CD4-positive, CD25-positive, alpha-beta regulatory T cell (primary cell): Measurements from ENCODE around the gene VWDE. TPM values are rescaled to one million over a fixed set of nuclear protein-coding genes. Genes with fewer than 3 reads are reported as not detected.

Experiments used
- ATAC-seq, 2 donors: fragments of 150-1000 bp; cut with Tn5 transposase; one replicate each; pipeline ENCODE4 v1.10.0; 2021; ENCODE audit warnings: low read depth in 2 of 2, moderate number of reproducible peaks in 2 of 2, moderate library complexity in 1 of 2
- DNase-seq, 3 donors: peaks; one replicate each; pipeline versions ENCODE4 v3.0.0 to v3.0.0-alpha.2; 2012 to 2022; ENCODE audit warnings: mixed read lengths in 1 of 3
- H3K27ac ChIP-seq: one replicate; pipeline ENCODE4 v1.7.0; 2013; ENCODE audit warnings: mild to moderate bottlenecking, low read length; ENCODE audit not compliant: insufficient read depth, poor library complexity, severe bottlenecking
- H3K27me3 ChIP-seq: one replicate; pipeline ENCODE4 v1.7.0; 2013; ENCODE audit warnings: low read length; ENCODE audit not compliant: control insufficient read depth, insufficient read depth
- H3K36me3 ChIP-seq: one replicate; pipeline ENCODE4 v1.7.0; 2013; ENCODE audit warnings: mild to moderate bottlenecking, low read length, moderate library complexity; ENCODE audit not compliant: control insufficient read depth, insufficient read depth
- H3K4me1 ChIP-seq: 2 replicates; pipeline ENCODE4 v1.7.0; 2013; ENCODE audit warnings: mild to moderate bottlenecking, low read length; ENCODE audit not compliant: insufficient read depth, control insufficient read depth, poor library complexity, severe bottlenecking
- H3K4me3 ChIP-seq: one replicate; pipeline ENCODE4 v1.7.0; 2013; ENCODE audit warnings: low read depth, mild to moderate bottlenecking, low read length, moderate library complexity
- H3K9me3 ChIP-seq, 2 experiments: 1 replicate in 1 of 2; 2 replicates in 1 of 2; pipeline ENCODE4 v1.7.0; 2013; ENCODE audit warnings: low read length in 2 of 2, mild to moderate bottlenecking in 1 of 2, moderate library complexity in 1 of 2; ENCODE audit not compliant: control insufficient read depth in 2 of 2
- H3K27ac Mint-ChIP-seq, 3 donors: one replicate each; pipeline ENCODE4 v1.8.0; 2020 to 2022; ENCODE audit warnings: mild to moderate bottlenecking in 3 of 3, mixed read lengths in 3 of 3, moderate library complexity in 2 of 3
- H3K27me3 Mint-ChIP-seq: one replicate; pipeline ENCODE4 v1.8.0; 2022; ENCODE audit warnings: mild to moderate bottlenecking, mixed read lengths
- H3K36me3 Mint-ChIP-seq: one replicate; pipeline ENCODE4 v1.8.0; 2020; ENCODE audit warnings: mixed read lengths
- H3K4me1 Mint-ChIP-seq, 4 donors: one replicate each; pipeline ENCODE4 v1.8.0; 2020 to 2022; ENCODE audit warnings: mixed read lengths in 4 of 4, mild to moderate bottlenecking in 1 of 4
- H3K4me3 Mint-ChIP-seq, 4 donors: one replicate each; pipeline ENCODE4 v1.8.0; 2020 to 2022; ENCODE audit warnings: mild to moderate bottlenecking in 4 of 4, mixed read lengths in 4 of 4, moderate library complexity in 3 of 4
- H3K9me3 Mint-ChIP-seq, 7 donors: one replicate each; pipeline ENCODE4 v1.8.0; 2020 to 2022; ENCODE audit warnings: mixed read lengths in 7 of 7, mild to moderate bottlenecking in 3 of 7, moderate library complexity in 2 of 7
- polyA plus RNA-seq, 4 donors: library from polyadenylated mRNA; unstranded; fragments of 300-500 nt; fragmentation: Illumina TruSeq; gene quantifications; one replicate each; pipeline ENCODE4 v1.2.3, GENCODE V29; 2021
- total RNA-seq: library from RNA; stranded (reverse); gene quantifications from one replicate; pipeline ENCODE4 v1.2.3, GENCODE V29; 2022

Gene VWDE
- total and polyA plus RNA-seq, 5 donors from 2014 or later: 0.12 to 0.86 (median 0.37) TPM; not detected in 2

DNA sequence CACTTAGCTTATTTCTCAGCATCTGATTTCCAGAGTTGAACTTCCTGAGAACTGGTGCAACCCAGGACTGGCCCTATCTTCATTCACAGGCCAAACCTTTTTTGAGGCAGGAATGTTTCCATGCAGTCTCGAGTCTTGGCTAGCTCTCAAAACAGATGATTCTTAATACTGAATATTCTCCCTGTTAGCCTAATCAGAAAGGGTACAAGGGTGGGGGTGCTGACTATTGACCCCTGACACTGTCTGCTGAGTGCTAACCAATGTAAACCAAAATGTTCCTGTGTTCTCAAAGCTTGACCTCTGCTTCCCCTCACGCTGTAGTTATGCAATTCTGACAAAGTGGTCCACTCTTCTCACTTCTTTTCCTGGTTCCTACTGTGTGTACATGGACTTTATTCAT, 25.3 kb downstream of the VWDE start:
- Histone ChIP-seq H3K4me1 (no peaks in the 10 kb centered on the region), H3K4me3 (no peak overlapping the region), H3K27me3 (no peaks in the 10 kb centered on the region), H3K36me3 (no peaks in the 10 kb centered on the region), H3K9me3 (no peaks in the 10 kb centered on the region), H3K27ac (no peak overlapping the region)
- ATAC-seq (no peak), DNase-seq (no peak)
- Mint-ChIP-seq H3K4me1 (no peaks in the 10 kb centered on the region), H3K27ac (no peak overlapping the region), H3K4me3 (no peak overlapping the region), H3K36me3 (no peaks in the 10 kb centered on the region), H3K27me3 (no peaks in the 10 kb centered on the region), H3K9me3 (peaks cover 0 to 1% (median 0%) of the 10 kb centered on the region in 7 donors)

GRCh38 chr7:12377406-12377805, 26.3 kb downstream of the VWDE start:
- no peaks in the 10 kb centered on the region for H3K27me3 Mint-ChIP-seq
- H3K9me3 Mint-ChIP-seq: peaks cover 0 to 1% (median 0%) of the 10 kb centered on the region in 7 donors
- DNase-seq: no peak
- H3K4me1 ChIP-seq: no peaks in the 10 kb centered on the region
- H3K36me3 Mint-ChIP-seq: no peaks in the 10 kb centered on the region
- H3K27ac ChIP-seq: no peak overlapping the region
- H3K36me3 ChIP-seq: no peaks in the 10 kb centered on the region
- no peaks in the 10 kb centered on the region for H3K4me1 Mint-ChIP-seq
- H3K27me3 ChIP-seq: no peaks in the 10 kb centered on the region
- H3K9me3 ChIP-seq: no peaks in the 10 kb centered on the region
- ATAC-seq: no peak
- H3K4me3 Mint-ChIP-seq: no peak overlapping the region
- H3K27ac Mint-ChIP-seq: no peak overlapping the region
- H3K4me3 ChIP-seq: no peak overlapping the region

DNA sequence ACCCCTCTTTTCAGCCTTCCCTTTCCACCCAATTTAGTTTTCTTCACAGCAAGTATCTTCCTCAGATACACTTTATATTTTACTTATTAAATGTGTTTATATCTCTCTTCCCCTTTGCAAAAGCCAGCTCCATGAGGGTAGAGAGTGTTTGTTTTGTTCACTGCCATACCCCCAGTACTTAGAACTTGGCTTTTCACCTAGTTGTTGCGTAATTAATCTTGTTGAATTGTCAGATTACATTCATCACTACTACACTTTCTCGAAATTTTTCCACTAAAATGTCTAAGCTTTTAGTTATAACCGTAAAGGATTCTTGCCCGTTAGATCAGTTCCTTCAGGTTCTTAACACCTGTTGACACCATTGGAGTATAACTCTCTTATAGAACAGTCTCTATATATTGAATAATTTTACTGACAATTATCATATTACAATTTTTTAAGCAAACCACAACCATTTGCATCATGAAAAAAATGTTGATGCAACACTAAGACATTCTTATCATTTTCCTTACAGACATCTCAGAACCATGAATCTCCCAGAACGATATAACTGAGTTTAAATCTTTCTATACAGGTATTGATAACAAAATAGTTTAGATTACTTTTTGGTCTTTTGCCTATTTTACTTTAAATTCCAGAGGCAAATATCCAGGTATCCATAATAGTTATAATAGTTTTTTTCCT, 29.9 kb downstream of the VWDE start:
- H3K9me3 Mint-ChIP-seq: peaks cover 0 to 1% (median 0%) of the 10 kb centered on the region in 7 donors
- Histone ChIP-seq H3K4me3 (no peak overlapping the region), H3K9me3 (no peaks in the 10 kb centered on the region), H3K27ac (no peak overlapping the region), H3K4me1 (no peaks in the 10 kb centered on the region), H3K27me3 (no peaks in the 10 kb centered on the region), H3K36me3 (no peaks in the 10 kb centered on the region)
- no peak overlapping the region for H3K4me3 Mint-ChIP-seq
- ATAC-seq (no peak), DNase-seq (no peak)
- peaks cover under 1% of the 10 kb centered on the region for H3K27me3 Mint-ChIP-seq
- H3K27ac Mint-ChIP-seq: no peak overlapping the region
- H3K4me1 Mint-ChIP-seq: no peaks in the 10 kb centered on the region
- H3K36me3 Mint-ChIP-seq: no peaks in the 10 kb centered on the region

DNA sequence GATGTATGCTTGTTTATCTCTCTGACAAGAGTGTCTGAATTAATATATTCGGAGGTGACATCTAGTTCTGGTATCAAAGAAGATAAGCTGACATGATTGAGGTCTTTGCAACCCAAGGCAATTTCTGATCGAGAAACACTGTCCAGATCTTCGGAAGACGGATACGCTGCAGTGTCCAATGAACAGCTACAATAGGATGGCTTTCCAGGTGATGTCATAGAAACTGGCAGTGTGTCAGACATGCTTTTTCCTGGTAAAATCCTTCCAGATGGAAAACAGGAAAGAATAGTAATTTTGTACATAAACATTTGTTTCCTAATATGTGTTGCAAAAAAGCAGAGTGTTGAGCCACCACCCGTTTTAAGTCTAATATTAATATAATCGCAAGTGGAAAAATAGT, 33.4 kb downstream of the VWDE start:
- H3K4me3 ChIP-seq: no peak overlapping the region
- H3K4me1 Mint-ChIP-seq: no peaks in the 10 kb centered on the region
- no peaks in the 10 kb centered on the region for H3K36me3 ChIP-seq
- H3K36me3 Mint-ChIP-seq: no peaks in the 10 kb centered on the region
- DNase-seq: no peak
- no peak overlapping the region for H3K27ac ChIP-seq
- ATAC-seq: no peak
- H3K27me3 ChIP-seq: no peaks in the 10 kb centered on the region
- H3K4me3 Mint-ChIP-seq: no peak overlapping the region
- H3K27ac Mint-ChIP-seq: no peak overlapping the region
- H3K9me3 ChIP-seq: no peaks in the 10 kb centered on the region
- H3K9me3 Mint-ChIP-seq: peaks cover 0 to 3% (median 0%) of the 10 kb centered on the region in 7 donors
- peaks cover 4% of the 10 kb centered on the region for H3K27me3 Mint-ChIP-seq
- no peaks in the 10 kb centered on the region for H3K4me1 ChIP-seq

GRCh38 chr7:12369756-12370155, 33.9 kb downstream of the VWDE start:
- ATAC-seq: no peak
- no peaks in the 10 kb centered on the region for H3K4me1 Mint-ChIP-seq
- H3K4me3 Mint-ChIP-seq: no peak overlapping the region
- no peak for DNase-seq
- H3K9me3 Mint-ChIP-seq: peaks cover 0 to 3% (median 0%) of the 10 kb centered on the region in 7 donors
- H3K27me3 Mint-ChIP-seq: peaks cover 4% of the 10 kb centered on the region
- no peak overlapping the region for H3K4me3 ChIP-seq
- H3K27ac ChIP-seq: no peak overlapping the region
- no peak overlapping the region for H3K27ac Mint-ChIP-seq
- no peaks in the 10 kb centered on the region for H3K27me3 ChIP-seq
- no peaks in the 10 kb centered on the region for H3K4me1 ChIP-seq
- H3K9me3 ChIP-seq: no peaks in the 10 kb centered on the region
- no peaks in the 10 kb centered on the region for H3K36me3 Mint-ChIP-seq
- no peaks in the 10 kb centered on the region for H3K36me3 ChIP-seq

DNA sequence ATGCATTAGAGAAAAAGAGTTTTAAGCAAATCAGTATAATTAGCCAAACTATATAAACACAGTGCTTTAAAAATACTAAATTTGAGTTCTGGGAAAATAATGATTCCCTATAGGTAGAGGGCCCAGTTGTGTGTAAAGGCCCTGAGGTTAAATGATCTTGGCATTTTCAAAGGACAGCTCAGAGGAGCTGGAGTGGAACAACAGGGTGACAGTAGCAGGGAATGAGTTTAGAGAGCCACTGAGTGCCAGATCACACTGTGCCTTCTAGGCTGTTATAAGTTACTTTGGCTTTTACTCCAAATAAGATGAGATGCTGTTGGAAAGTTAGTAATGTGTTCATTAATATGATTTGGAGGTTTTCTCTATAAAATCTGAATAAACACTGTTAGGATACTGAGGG, 34.6 kb downstream of the VWDE start:
- Histone ChIP-seq H3K9me3 (no peaks in the 10 kb centered on the region), H3K27ac (no peak overlapping the region), H3K4me1 (no peaks in the 10 kb centered on the region), H3K4me3 (no peak overlapping the region), H3K36me3 (no peaks in the 10 kb centered on the region), H3K27me3 (no peaks in the 10 kb centered on the region)
- H3K36me3 Mint-ChIP-seq: no peaks in the 10 kb centered on the region
- peaks cover 4% of the 10 kb centered on the region for H3K27me3 Mint-ChIP-seq
- peaks cover 0 to 3% (median 0%) of the 10 kb centered on the region in 7 donors for H3K9me3 Mint-ChIP-seq
- H3K4me3 Mint-ChIP-seq: no peak overlapping the region
- no peak for ATAC-seq
- no peaks in the 10 kb centered on the region for H3K4me1 Mint-ChIP-seq
- DNase-seq: no peak
- H3K27ac Mint-ChIP-seq: no peak overlapping the region

GRCh38 chr7:12360948-12361347, 42.7 kb downstream of the VWDE start:
- no peaks in the 10 kb centered on the region for H3K36me3 Mint-ChIP-seq
- no peaks in the 10 kb centered on the region for H3K27me3 ChIP-seq
- H3K4me3 ChIP-seq: no peak overlapping the region
- H3K4me1 Mint-ChIP-seq: no peaks in the 10 kb centered on the region
- no peak for DNase-seq
- H3K27me3 Mint-ChIP-seq: peaks cover 4% of the 10 kb centered on the region
- no peak overlapping the region for H3K27ac Mint-ChIP-seq
- H3K4me1 ChIP-seq: no peaks in the 10 kb centered on the region
- H3K4me3 Mint-ChIP-seq: no peak overlapping the region
- peaks cover 0 to 2% (median 0%) of the 10 kb centered on the region in 7 donors for H3K9me3 Mint-ChIP-seq
- H3K36me3 ChIP-seq: no peaks in the 10 kb centered on the region
- no peak overlapping the region for H3K27ac ChIP-seq
- no peak for ATAC-seq
- no peaks in the 10 kb centered on the region for H3K9me3 ChIP-seq

GRCh38 chr7:12358694-12359093, 45.0 kb downstream of the VWDE start:
- no peaks in the 10 kb centered on the region for H3K27me3 ChIP-seq
- H3K4me1 Mint-ChIP-seq: no peaks in the 10 kb centered on the region
- DNase-seq (no peak), ATAC-seq (no peak)
- H3K36me3 Mint-ChIP-seq: no peaks in the 10 kb centered on the region
- H3K9me3 Mint-ChIP-seq: peaks cover 0 to 2% (median 0%) of the 10 kb centered on the region in 7 donors
- no peak overlapping the region for H3K4me3 Mint-ChIP-seq
- H3K9me3 ChIP-seq: no peaks in the 10 kb centered on the region
- H3K36me3 ChIP-seq: no peaks in the 10 kb centered on the region
- no peak overlapping the region for H3K27ac Mint-ChIP-seq
- no peak overlapping the region for H3K4me3 ChIP-seq
- peaks cover 4% of the 10 kb centered on the region for H3K27me3 Mint-ChIP-seq
- no peaks in the 10 kb centered on the region for H3K4me1 ChIP-seq
- H3K27ac ChIP-seq: no peak overlapping the region
